NOMO-1 (cell line): ENCODE measurements around the gene TSPAN5.
A peak's percentile ranks its signal among the peaks of the same experiment; 100 is the strongest.
"Not testable (repeated sequence)": the region's sequence is repeated elsewhere in the genome, so short reads cannot be mapped to it uniquely, and the experiment has no call there.

Source experiments
- DNase-seq, 2 experiments: peaks; one replicate each; lab custom pipeline; 2025; ENCODE audit not compliant: unreplicated experiment in 2 of 2; lab: John Stamatoyannopoulos, UW

TSPAN5 gene

DNA sequence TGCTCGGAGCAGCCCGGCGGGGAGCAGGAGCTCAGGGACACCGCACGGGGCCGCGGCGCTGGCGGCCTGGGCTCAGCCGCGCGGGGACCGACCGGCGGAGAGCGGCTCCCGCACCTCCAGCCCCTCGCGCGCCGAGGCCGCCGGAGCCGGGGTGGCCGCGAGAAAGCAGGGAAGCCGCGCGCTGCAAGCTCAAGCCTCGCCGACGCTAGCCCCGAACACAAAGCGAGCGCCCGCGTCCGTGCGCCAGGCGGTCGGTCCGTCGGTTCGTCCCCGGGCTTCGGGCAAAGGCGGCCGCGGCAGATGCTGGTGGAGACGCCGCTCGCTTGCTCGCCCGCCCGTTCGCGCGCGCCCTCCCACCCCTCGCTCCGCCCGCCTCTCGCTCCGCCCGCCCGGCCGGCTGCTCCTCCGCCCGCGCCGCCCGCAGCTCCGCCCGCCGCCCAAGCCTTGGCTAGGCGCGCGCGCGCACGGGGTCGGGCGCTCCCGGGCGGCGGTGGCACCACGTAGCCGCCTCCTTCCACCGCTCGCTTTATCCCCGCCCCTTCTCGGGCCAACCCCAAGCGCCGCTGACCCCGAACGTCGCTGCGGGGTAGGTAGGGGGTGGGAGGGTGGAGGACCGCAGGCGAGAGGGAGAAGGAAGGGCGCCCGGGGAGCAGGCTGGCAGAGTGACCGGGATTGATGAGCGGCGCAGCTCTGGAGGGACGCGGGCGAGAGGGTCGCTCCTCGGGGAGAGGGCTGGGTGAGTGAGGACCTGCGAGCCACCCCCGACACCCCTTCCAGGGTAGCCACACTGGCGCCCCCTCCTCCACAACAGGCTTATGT, at the start of gene TSPAN5:
Gene TSPAN5, minus strand, starts transcription at position 325 of the 819 bp plus-strand sequence.
- peak; percentile 53 to 59 for DNase-seq

DNA sequence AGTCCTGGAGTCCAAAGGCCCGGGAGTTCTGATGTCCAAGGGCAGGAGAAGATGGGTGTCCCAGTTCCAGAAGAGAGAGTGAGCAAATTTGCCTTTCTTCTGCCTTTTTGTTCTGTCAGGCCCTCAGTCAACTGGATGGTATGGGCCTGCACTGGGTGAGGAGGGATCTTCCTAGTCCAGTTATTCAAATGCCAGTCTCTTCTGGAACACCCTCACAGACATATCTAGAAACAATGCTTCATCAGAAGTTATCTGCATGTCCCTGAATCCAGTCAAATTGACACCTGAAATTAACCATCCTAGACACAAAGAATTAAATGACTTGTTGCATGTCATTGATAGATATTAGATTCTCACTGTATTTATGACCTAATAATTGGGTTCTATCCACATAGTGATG, 48.5 kb upstream of the TSPAN5 start:
- no peak for DNase-seq

DNA sequence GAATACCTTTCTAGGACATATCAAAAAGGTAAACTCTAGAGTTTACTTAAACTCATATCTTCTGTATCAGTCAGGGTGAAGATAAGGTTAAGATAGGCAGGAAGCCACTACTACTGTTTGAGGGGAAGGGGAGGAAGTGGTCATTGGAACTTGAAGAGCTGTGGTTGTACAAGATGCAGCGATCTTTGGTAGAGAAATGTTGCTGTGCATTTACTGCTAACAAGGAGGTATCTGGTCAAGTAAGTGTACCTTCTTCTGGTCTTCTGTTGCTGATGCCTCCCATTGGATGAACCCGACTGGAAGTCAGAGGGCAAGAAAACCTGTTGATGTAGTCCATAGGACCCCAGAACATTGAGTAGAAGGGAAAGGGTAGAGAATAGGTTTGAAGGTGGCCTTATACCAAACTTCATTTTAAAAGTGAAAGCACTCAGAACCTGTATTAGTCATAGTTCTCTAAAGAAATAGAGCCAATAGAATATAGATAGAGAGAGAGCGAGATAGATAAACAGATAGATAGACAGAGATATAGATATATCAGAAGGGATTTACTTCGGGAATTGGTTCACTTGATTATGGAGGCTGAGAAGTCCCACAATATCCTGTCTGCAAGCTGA, 47.9 kb upstream of the TSPAN5 start:
- no peak for DNase-seq

DNA sequence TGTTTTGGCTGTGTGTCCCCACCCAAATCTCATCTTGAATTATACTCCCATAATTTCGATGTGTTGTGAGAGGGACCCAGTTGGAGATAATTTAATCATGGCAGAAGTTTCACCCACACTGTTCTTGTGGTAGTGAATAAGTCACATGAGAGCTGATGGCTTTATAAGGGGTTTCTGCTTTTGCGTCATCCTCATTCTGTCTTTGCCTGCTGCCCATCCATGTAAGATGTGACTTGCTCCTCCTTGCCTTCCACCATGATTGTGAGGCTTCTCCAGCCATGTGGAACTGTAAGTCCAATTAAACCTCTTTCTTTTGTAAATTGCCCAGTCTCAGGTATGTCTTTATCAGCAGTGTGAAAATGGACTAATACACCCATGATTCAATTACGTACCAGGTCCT, 47.2 kb upstream of the TSPAN5 start:
- DNase-seq, result not testable (repeated sequence)

DNA sequence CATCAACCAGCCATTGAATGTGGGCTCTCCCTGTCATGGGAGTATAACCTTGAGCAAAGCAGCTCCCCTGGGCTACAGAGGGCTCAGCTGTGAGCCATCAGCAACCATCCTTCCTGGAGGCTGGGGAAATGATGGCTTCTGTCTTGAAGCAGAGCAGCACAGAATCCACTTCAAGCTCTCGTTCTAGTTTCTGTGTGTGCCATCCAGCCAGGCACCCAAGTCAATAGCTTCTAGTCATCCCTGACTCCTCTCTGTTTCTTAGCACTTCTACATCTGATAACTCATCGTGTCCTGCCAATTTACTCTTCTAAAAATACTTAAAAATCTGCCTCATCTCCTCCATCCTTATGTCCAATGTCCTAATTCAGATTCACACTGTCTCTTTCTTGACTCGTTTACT, 42.2 kb upstream of the TSPAN5 start:
- DNase-seq, result no peak

DNA sequence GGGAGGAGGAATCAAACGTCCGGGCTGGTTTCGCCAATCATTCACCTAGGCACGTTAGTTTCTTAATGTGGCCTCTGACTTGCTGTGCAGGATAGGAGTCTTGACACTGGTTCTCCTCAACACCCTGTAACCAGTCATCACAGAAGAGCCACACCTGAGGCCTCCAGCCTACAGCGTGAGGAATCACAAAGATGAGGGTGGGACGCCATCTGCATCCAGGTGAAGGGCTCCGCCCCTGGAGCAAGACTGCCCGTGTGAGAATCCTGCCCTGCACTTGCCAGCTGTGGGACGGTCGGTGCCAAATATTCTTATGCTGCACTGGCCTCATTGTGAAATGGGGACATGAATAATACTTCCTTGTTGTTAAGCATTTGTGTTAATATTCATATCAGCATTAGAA, 35.7 kb upstream of the TSPAN5 start:
- DNase-seq, result no peak

DNA sequence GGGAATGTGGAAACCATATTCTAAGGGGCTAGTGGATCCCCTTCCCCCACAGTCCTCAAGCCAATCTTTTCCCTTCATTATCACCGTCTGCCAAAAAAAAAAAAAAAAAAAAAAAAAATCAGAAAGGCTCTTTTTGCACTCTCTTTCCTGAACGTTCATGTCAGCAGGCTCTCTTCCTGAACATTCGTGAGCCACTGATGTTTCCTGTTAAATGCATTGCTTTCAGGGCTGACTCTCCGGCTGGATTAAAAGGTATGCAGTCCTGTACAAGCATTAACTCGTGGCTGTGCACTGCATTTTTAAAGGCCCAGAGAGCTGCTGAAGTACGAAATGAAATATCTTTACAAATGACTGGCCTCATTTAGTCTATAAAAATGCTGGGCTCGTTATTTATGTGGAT, 34.0 kb upstream of the TSPAN5 start:
- DNase-seq, result no peak

DNA sequence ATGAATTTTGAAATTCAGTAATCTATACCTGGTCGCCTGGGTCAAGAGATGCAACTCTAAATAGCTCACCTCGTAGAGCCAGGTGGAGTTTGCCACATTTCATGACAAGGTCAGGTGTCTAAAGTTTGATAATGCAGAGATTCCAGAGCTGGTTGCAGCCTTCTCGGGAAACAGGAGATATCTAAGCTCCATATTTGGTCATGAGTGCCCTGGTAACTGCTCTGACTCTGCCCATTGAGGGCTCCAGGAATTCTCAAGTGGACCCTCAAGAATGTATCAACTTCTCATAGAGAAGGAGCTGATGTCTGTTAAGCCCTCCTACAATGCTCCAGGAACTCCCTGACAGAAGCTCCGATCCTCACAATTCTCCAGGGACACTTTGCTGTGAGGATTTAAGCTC, 33.2 kb upstream of the TSPAN5 start:
- no peak for DNase-seq

DNA sequence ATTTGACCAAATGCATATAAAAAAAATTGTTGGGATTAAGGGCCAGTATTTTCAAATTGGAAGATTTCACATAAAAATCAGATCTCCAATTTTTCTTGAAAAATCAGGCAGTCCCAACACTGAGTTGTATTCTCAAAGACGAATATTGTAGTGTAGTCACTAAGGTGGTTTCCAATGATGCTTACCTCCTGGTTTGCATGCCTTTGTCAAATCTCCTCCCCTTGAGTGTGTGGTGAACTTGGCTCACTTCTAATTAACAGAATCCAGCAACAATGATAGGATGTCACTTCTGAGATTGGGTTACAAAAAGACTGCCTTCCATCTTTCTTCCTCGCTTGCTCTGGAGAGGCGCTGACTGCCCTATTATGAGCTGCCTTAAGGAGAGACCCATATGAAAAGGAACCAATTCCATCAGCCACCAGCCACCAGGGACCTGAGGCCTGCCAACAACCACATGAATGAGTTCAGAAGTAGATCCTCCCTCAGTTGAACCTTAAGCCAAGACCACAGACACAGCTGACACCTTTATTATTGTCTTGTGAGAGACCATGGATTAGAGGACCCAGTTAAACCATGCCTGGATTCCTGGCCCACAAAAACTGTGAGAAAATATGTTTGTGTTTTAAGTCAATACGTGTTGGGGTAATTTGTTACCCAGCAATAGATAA, 31.2 kb upstream of the TSPAN5 start:
- DNase-seq, result no peak

DNA sequence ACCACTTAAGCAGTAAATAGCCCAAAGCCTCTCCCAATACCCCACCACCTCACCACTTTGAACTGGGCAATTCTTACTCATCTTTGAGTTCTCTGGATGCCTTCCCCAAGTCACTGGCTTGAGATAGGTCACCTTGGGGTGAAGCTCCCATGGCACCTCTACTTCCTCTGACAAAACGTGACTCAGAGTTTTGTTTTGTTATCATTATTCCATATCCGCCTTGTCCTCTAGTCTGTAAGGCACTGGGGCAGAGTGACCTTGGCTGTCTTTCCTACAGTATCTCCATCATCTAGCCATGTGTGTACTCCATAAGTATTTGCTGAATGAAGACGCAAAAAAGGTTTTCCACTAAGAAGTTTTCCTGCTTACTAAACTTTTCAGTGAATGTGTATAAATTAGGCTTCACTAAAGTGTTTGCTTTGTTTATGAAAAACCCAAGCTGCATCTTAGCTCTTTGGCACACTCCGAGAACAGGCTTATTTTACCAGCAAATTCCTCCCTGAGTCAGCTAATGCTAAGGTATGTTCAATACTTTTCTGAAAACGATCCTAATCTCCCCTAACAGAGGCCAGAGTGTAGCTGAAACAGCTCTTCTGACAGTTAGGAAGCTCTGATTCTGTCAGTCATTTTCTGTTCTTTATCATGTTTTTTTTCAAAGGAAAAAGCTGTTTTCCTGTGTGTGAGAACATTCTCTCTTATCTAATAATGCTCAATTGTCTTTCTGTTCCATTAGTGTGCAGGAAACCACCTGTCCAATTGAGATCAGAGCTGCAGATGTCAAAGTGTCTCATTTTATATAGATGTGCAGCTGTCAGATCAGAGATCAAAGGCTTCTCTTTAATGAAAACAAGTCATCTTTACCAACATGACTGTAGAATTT, 30.2 kb upstream of the TSPAN5 start:
- DNase-seq, result no peak

DNA sequence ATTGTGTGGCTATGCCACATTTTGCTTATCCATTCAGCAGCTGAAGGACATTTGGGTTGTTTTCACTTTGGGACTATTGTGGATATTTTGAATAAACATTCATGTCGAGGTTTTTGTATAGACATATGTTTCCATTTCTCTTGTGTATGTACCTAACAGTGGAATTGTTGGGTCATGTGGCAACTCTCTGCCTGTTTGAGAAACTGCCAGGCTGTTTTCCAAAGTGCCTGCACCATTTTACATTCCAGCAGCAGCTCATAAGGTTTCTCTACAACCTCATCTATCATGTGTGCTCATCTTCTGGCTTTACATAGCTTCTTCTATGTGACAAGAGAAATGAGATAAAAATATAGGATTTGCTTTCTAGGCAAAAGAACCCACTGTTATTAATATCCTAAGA, 29.5 kb upstream of the TSPAN5 start:
- no peak for DNase-seq

DNA sequence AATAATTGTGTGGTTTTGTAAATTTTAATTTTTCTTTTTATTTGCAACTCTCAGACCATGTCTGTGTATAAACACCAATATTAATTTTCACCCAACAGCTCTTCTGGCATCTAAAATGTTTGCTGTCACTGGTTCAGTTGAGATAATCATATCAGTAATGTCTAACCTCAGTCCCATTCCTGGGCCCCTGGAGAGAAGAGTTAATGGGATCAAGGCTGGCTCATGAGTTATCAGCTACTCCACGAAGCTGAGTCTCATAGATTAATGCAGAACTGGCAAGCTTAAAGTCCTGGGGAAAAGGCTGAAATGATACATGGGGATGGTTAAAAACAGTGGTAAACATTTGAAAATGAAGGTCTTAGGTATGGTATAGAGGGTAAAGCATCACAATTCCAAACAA, 28.4 kb upstream of the TSPAN5 start:
- no peak for DNase-seq

DNA sequence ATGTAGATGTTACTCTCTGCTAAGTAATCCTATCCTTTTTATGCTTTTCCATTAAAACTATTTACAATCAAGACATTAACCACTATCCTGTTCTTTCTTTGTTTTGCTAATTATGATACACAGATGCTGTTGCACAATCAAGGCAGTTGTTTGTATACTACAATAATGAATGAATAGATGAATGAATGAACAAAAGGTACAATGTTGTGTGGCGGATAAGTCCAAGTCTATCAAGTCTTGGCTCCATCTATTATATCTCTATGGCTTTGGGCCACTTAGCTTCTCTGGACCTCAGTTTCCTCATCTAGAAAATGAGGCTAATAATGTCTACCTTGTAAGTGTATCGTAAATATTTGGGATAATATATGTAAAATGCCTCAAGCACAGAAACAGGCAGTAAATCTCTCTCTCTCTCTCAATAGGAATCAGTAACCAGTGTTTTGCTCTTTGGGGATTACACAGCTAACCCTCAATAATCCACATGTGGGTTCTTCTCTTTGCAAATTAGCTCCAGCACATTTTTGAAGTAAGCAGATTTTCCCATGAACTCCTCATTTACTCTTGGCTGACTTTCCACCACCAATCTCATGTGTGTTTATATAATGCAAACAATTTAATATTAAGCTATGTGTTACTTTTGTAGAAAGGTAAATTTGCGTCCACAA, 27.8 kb upstream of the TSPAN5 start:
- no peak for DNase-seq

DNA sequence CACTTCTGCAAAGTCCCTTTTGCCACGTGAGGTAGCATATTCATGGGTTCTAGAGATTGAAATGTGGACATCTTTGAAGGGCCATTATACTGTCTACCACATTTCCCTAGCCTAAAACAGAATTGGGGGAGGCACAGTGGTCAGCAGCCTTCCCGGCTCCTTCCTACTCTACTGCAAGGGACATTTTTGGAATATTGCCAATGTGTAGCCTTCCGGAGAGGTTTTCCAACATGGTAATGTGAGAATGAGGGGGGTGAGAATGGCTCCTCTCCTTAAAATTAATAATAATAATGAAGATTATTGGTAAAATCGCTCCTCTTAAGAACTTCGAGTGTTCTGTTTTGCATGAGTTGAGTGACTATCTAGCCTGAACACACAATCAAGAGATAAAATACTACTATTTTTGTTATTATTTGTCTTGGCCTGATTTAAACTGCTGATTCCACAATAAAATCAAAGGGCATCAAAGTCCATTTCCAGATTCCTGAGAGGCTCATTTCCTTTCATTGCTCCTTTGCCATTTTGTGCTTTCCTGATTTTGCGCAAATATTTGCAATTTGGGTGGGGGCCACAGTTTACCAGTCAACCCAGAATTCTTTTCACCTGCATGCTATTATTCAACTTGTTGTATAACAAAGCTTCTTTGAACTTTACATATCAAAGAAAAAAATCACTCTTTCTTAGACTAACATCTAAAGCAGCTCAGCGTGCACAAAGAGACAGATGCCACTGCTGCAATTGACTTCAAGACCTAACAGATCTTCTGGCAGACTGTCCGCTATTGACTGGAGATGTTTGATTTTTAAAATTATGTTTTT, 27.0 kb upstream of the TSPAN5 start:
- no peak for DNase-seq

DNA sequence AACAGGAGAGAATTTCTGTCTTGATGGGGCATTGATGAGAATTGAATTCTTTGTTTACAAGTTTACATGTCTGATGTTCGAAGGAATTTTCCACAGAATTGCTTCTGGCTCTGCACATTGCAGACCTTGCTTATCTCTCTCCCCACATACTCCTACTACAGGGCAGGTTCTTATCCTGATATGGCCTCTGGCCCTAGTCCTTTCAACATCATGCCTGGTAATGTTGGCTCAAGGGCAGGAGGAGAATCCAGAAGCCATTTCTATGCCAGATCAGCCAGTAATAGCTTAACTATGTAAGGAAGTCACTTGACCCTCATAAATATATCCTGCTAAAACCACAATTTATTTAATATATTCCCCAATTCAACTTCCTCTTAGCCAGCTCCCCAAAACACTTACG, 24.3 kb upstream of the TSPAN5 start:
- no peak for DNase-seq

DNA sequence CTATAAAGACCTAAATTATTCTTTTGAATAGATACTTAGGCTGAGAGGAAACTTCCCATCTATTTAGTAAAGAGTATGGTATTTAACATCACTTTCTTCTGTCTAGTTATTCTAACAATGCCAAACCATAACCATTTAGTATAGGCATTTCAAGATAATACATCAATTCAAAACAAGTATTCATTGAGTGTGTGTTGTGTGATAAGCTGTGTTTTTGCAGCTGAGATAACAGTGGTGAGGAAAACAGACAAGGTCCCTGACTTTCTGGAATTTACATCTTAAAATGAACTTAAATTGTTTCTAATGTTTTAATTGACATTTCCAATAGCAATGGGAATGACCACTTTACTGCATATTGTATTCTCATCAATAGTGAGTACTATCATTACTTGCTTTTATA, 22.4 kb upstream of the TSPAN5 start:
- DNase-seq, result no peak

DNA sequence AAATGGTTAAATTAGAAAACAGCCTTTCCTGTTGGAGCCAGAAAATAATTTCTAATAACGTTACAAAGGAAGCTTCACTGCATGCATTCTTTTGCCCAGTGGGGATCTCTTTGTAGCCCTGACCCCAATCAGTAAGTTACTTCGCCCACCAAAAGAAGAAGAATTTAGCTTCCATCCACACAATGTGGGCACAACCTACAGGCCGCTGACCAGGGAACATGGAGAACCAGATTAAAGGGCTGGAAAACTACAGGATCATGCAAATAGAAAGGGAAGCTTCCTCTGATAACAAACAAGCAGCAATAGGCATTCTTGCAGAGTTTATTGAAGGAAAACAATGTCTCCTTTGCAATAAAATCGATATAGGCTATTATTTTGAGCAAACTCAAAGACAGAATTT, 21.3 kb upstream of the TSPAN5 start:
- no peak for DNase-seq

DNA sequence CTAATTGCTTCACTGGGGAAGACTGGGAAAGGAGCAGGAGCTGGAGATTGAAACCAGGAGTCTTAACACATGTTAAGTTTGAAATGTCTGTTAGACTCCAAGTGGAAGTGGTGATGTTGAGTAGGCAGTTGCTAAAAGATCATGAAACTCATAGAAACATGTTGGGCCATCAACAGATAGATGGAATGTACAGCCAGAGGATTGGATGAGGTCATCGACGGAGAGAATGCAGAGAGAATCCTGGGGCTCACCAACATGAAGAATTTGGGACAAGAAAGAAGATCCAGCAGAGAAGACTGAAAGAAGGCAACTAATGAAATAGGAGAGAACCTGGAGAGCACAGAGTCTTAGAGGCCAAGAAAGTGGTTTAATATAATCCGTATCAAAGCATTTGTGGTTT, 19.4 kb upstream of the TSPAN5 start:
- DNase-seq, result no peak

DNA sequence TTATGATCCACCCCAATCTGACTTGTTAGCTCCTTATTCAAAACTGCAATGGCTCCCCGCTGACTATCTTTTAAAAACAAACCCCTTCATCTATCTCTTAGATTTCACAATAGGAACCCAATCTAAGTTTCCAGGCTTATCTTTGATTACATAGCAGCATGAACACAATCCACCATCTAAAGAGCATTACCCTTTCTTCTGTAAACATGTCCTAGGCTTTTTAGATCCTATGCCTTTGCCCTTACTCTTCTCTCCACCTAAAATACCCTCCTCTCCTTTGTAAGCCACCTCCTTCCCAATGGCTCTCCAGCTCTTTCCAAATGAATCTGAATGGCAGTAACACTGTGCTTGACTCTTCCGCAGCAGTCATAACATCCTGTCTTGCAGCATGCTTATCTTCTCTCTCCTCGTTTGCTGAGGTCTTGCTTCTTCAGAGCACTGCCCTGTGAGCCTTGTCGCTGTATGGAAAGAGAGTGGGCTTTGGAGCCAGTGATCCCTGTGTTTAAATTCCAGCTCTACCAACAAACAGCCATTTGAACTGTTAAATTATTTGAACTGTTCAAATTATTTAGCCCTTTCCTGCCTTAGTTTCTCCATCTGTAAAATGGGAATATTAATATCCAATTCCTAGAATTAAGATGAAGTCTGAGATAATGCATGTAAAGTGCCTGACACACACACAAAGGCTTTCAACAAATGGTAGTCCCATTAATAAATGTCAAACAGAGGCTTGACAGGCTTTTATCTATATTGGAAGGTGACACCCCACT, 16.2 kb upstream of the TSPAN5 start:
- no peak for DNase-seq
